GM12874 (cell line): ENCODE data around the gene OTOGL.

Experiments
- CTCF ChIP-seq: IDR thresholded peaks from 2 replicates; pipeline ENCODE4 v1.5.1; 2011; ENCODE audit warnings: low read depth, mild to moderate bottlenecking, control low read depth, low read length, moderate library complexity; ENCODE audit not compliant: insufficient read depth

The OTOGL gene

GRCh38 chr12:80101126-80101525, 1.8 kb downstream of the OTOGL start:
- no peak for TF ChIP-seq CTCF

- no peak for TF ChIP-seq CTCF
Observed at GRCh38 chr12:80107221-80107620, 7.9 kb downstream of the OTOGL start.

- TF ChIP-seq CTCF: no peak
Observed at GRCh38 chr12:80116735-80117134, 17.4 kb downstream of the OTOGL start.

GRCh38 chr12:80118565-80119324, 19.4 kb downstream of the OTOGL start:
- no peak for TF ChIP-seq CTCF

GRCh38 chr12:80120994-80121393, 21.7 kb downstream of the OTOGL start:
- TF ChIP-seq CTCF: no peak

- no peak for TF ChIP-seq CTCF
Observed at GRCh38 chr12:80121661-80122060, 22.3 kb downstream of the OTOGL start.

GRCh38 chr12:80129895-80130530, 30.7 kb downstream of the OTOGL start:
- no peak for TF ChIP-seq CTCF
